Fibroblast of lung (primary cell): ENCODE results near the gene B4GAT1.

Source experiments
- EZH2 ChIP-seq: IDR thresholded peaks from 2 replicates; pipeline ENCODE4 v1.5.1; 2012; ENCODE audit warnings: low read length, control low read depth, mild to moderate bottlenecking; ENCODE audit errors: missing control alignments
- TF ChIP-seq, protein P1 (sequence below), 2 donors: IDR thresholded peaks in 1 of 2; conservative IDR thresholded peaks in 1 of 2; 1 replicate in 1 of 2; 2 replicates in 1 of 2; pipeline ENCODE4 v1.5.1; 2011 to 2012; ENCODE audit warnings: low read length in 2 of 2, control low read depth in 1 of 2, inconsistent platforms in 1 of 2, low read depth in 1 of 2, mild to moderate bottlenecking in 1 of 2

DNA sequence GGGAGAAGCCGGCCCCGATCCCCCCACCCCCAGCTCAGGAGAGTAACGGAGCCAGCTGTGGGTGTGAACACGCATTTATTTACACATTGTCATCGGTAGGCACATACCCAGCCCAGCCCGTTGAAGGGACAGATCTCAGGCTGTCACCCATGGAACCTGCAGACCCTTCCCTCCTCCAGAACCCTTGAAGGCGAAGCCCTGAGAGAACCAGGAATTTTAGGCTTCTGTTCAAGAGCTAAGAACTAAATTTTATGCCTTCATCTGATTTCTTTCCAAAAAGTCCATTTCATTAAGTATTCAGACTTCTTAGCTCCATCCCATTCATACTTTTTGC is 2.1 kb downstream of the B4GAT1 start:
- TF ChIP-seq, protein P1, sequence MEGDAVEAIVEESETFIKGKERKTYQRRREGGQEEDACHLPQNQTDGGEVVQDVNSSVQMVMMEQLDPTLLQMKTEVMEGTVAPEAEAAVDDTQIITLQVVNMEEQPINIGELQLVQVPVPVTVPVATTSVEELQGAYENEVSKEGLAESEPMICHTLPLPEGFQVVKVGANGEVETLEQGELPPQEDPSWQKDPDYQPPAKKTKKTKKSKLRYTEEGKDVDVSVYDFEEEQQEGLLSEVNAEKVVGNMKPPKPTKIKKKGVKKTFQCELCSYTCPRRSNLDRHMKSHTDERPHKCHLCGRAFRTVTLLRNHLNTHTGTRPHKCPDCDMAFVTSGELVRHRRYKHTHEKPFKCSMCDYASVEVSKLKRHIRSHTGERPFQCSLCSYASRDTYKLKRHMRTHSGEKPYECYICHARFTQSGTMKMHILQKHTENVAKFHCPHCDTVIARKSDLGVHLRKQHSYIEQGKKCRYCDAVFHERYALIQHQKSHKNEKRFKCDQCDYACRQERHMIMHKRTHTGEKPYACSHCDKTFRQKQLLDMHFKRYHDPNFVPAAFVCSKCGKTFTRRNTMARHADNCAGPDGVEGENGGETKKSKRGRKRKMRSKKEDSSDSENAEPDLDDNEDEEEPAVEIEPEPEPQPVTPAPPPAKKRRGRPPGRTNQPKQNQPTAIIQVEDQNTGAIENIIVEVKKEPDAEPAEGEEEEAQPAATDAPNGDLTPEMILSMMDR (conservative IDR thresholded peaks at IDR 0.05 in 1 of 2, IDR thresholded peaks at IDR 0.05 in 1 of 2; ENCODE audit: low read depth in 1 of 2, low read length in 2 of 2), result no peak
- TF ChIP-seq EZH2, result no peak
